ENCODE measurements around the gene IQCK.

Gene IQCK

DNA sequence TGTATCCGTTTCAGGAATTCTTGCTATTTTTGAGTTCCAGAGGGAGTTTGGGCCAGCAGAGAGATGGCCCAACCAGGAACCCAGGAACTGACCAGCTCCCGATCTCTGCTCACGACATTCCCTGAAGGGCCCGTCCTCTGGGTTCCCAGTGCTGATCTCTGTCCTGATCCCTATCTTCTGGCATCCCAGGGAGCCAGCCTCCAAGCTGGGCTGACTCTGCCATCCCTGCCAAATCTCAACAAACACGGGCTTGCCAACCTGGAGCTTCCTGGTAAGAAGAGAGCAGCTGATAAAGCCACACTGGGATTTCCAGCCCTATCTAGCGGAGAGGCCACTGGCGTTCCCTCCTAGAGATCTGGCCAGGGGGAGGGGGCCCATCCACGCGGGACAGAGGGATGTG lies 150.3 kb downstream of the IQCK start:
- H3K4me3 ChIP-seq (ENCODE audit: insufficient read depth, low read length, poor library complexity, severe bottlenecking): no peak overlapping the region
- H4K20me1 ChIP-seq (ENCODE audit: low read depth, low read length): no peaks in the 10 kb centered on the region
- no peaks in the 10 kb centered on the region for H3F3A ChIP-seq (ENCODE audit: insufficient read depth)
- no peak overlapping the region for H3K9ac ChIP-seq (ENCODE audit: low read length)
- no peaks in the 10 kb centered on the region for H3K9me3 ChIP-seq (ENCODE audit: insufficient read depth, low read length)
- H3K4me2 ChIP-seq (ENCODE audit: low read depth, low read length, poor library complexity, severe bottlenecking): no peak overlapping the region
- no peaks in the 10 kb centered on the region for H3K27me3 ChIP-seq (ENCODE audit: low read length)
- H3K36me3 ChIP-seq (ENCODE audit: low read length): no peaks in the 10 kb centered on the region
- H3K27ac ChIP-seq (ENCODE audit: low read depth, low read length): no peak overlapping the region
- H3K9me2 ChIP-seq (replicated peaks; ENCODE audit: insufficient read depth, low read length): no peaks in the 10 kb centered on the region
- TF ChIP-seq, protein P1, sequence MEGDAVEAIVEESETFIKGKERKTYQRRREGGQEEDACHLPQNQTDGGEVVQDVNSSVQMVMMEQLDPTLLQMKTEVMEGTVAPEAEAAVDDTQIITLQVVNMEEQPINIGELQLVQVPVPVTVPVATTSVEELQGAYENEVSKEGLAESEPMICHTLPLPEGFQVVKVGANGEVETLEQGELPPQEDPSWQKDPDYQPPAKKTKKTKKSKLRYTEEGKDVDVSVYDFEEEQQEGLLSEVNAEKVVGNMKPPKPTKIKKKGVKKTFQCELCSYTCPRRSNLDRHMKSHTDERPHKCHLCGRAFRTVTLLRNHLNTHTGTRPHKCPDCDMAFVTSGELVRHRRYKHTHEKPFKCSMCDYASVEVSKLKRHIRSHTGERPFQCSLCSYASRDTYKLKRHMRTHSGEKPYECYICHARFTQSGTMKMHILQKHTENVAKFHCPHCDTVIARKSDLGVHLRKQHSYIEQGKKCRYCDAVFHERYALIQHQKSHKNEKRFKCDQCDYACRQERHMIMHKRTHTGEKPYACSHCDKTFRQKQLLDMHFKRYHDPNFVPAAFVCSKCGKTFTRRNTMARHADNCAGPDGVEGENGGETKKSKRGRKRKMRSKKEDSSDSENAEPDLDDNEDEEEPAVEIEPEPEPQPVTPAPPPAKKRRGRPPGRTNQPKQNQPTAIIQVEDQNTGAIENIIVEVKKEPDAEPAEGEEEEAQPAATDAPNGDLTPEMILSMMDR (IDR thresholded peaks at IDR 0.05; ENCODE audit: insufficient read depth, low read length, poor library complexity, severe bottlenecking): no peak
- TF ChIP-seq EZH2phosphoT487 (conservative IDR thresholded peaks at IDR 0.05; ENCODE audit: low read length): no peak
- H2AFZ ChIP-seq (ENCODE audit: low read depth, low read length, severe bottlenecking): no peak overlapping the region
- H3K79me2 ChIP-seq (ENCODE audit: insufficient read depth, low read length): no peaks in the 10 kb centered on the region

DNA sequence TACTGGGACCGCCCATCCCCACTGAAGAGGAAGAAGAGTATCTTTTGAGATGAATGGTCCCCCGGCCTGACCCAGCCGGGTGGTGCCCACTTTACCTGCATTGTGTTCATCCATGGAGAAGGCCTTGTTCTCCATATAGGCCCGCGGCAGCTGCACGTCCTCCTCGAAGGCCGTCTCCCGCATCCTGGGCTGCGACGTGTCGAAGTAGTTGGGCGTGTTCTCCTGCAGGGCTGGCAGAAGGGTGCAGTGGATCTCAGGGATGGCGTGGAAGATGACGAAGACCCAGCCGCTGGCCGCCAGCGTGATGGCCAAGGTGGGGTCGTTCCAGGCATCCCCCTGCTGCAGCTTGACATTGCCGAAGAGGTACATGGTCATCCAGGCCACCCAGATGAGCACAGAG lies 153.7 kb downstream of the IQCK start:
- Histone ChIP-seq H3K27me3 (ENCODE audit: low read length) (no peaks in the 10 kb centered on the region), H3K36me3 (ENCODE audit: low read length) (no peaks in the 10 kb centered on the region), H3K79me2 (ENCODE audit: insufficient read depth, low read length) (no peaks in the 10 kb centered on the region), H3K27ac (ENCODE audit: low read depth, low read length) (no peak overlapping the region), H3K9me2 (replicated peaks; ENCODE audit: insufficient read depth, low read length) (no peaks in the 10 kb centered on the region), H3K4me2 (ENCODE audit: low read depth, low read length, poor library complexity, severe bottlenecking) (no peak overlapping the region), H4K20me1 (ENCODE audit: low read depth, low read length) (no peaks in the 10 kb centered on the region), H2AFZ (ENCODE audit: low read depth, low read length, severe bottlenecking) (no peak overlapping the region), H3K4me3 (ENCODE audit: insufficient read depth, low read length, poor library complexity, severe bottlenecking) (no peak overlapping the region), H3K9me3 (ENCODE audit: insufficient read depth, low read length) (no peaks in the 10 kb centered on the region), H3K9ac (ENCODE audit: low read length) (no peak overlapping the region), H3F3A (ENCODE audit: insufficient read depth) (no peaks in the 10 kb centered on the region)
- no peak for TF ChIP-seq EZH2phosphoT487 (conservative IDR thresholded peaks at IDR 0.05; ENCODE audit: low read length)
- TF ChIP-seq, protein P1 (IDR thresholded peaks at IDR 0.05; ENCODE audit: insufficient read depth, low read length, poor library complexity, severe bottlenecking): no peak

DNA sequence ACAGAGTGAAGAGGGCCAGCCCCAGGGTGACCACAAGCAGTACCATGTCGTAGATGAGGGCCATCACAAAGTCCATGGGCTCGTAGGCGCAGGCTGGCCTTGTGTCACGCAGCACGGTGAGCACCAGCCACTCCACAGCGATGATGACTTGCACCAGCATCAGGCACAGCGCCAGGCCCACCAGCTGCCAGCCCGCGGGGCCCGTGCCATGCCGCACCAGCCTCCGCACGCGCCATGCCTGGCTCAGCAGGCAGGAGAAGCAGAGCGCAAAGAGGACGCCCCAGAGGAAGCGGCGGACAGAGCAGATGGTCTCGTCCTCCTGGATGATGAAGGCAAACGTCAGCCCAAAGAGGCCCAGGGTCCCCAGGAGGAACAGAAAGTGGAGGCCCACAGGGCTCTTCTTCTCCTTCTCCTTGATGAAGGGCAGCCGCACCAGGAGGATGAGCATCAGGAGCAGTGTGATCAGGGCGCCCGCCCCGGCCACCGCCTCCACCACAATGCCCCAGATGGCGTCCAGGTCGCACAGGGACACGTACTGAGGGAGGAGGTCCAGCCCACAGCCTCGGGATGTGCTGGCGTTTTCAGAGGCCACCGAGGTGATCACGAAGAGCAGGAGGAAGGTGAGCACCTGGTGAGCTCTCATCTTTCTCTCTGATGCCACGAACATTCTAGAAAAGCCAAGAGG lies 154.2 kb downstream of the IQCK start:
- no peak overlapping the region for H3K4me3 ChIP-seq (ENCODE audit: insufficient read depth, low read length, poor library complexity, severe bottlenecking)
- no peak overlapping the region for H3K9ac ChIP-seq (ENCODE audit: low read length)
- no peaks in the 10 kb centered on the region for H3K27me3 ChIP-seq (ENCODE audit: low read length)
- no peaks in the 10 kb centered on the region for H3K9me2 ChIP-seq (replicated peaks; ENCODE audit: insufficient read depth, low read length)
- no peaks in the 10 kb centered on the region for H4K20me1 ChIP-seq (ENCODE audit: low read depth, low read length)
- no peaks in the 10 kb centered on the region for H3K79me2 ChIP-seq (ENCODE audit: insufficient read depth, low read length)
- no peak overlapping the region for H3K27ac ChIP-seq (ENCODE audit: low read depth, low read length)
- TF ChIP-seq, protein P1 (IDR thresholded peaks at IDR 0.05; ENCODE audit: insufficient read depth, low read length, poor library complexity, severe bottlenecking): no peak
- no peak for TF ChIP-seq EZH2phosphoT487 (conservative IDR thresholded peaks at IDR 0.05; ENCODE audit: low read length)
- H3F3A ChIP-seq (ENCODE audit: insufficient read depth): no peaks in the 10 kb centered on the region
- no peaks in the 10 kb centered on the region for H3K36me3 ChIP-seq (ENCODE audit: low read length)
- no peak overlapping the region for H2AFZ ChIP-seq (ENCODE audit: low read depth, low read length, severe bottlenecking)
- H3K9me3 ChIP-seq (ENCODE audit: insufficient read depth, low read length): no peaks in the 10 kb centered on the region
- no peak overlapping the region for H3K4me2 ChIP-seq (ENCODE audit: low read depth, low read length, poor library complexity, severe bottlenecking)

All from SU-DHL-6 (cell line).